Activated CD4-positive, alpha-beta T cell treated with anti-CD3 and anti-CD28 coated beads, Interleukin-2, amount 50 U/mL, for 16 hours (primary cell): ENCODE data around the gene LPO.
A peak's percentile ranks its signal among the peaks of the same experiment; 100 is the strongest.

ENCODE experiments used
- DNase-seq: peaks from one replicate; pipeline ENCODE4 v3.0.0-alpha.2; 2020

Gene LPO

DNA sequence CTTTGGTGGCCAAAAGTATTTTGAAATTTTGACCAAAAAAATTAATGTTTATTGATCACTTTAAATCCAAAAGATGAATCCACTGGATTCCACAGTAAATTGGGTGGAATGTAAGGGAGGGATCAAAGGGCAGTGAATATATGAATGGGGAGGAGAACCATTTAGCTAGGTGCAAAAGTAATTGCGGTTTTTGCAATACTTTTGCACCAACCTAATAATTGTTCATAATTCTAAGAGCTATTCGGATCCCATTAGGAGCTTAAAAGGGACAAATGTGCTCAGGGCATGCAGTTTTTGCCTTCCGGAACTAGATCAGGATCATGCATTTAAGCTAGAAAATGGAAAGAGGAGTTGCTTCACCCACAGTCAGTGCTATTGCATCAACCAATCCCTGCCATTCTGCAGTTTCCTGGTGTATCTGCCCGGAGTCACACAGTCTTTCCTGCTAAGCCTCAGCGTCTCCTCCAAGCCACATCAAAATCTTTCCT is at the start of gene LPO:
LPO (plus strand) TSS at position 438 of the 488 bp plus-strand sequence. CDS start 4,396 bp downstream, outside the sequence.
- DNase-seq = no peak

DNA sequence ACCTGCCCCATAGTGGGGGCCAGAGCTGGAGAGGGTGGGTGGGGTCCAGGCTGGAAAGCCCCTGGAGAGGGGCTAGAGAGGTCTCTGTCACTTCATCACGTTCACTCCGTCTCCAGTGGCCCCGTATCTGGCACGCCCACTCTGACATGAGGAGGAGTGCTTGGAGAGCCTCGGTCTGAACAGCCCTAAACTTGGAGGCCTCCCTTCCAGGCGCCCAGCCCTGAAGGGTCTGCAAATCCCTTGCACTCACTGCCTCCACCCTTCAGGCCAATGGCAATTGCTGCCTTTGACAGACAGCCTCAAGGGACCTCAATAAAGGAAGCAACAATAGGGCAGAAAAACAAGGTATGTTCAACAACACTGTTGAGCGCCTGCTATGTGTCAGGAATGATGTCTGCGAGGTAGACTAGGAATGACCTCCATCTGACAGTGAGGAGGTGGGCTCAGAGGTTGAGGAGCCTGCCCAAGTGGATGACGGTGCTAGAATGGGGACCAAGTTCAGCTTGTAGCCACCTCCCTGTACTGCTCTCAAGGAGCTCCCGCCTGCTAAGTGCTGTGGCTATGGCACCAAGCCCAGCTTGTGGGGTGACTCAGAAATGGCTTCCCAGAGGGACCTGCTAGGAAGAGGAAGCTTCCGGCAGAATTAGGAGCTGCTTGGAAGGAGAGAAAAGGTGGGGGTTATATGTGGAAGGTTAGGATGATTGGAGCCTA is 48.8 kb upstream of the LPO start:
- DNase-seq = peak; percentile 1

DNA sequence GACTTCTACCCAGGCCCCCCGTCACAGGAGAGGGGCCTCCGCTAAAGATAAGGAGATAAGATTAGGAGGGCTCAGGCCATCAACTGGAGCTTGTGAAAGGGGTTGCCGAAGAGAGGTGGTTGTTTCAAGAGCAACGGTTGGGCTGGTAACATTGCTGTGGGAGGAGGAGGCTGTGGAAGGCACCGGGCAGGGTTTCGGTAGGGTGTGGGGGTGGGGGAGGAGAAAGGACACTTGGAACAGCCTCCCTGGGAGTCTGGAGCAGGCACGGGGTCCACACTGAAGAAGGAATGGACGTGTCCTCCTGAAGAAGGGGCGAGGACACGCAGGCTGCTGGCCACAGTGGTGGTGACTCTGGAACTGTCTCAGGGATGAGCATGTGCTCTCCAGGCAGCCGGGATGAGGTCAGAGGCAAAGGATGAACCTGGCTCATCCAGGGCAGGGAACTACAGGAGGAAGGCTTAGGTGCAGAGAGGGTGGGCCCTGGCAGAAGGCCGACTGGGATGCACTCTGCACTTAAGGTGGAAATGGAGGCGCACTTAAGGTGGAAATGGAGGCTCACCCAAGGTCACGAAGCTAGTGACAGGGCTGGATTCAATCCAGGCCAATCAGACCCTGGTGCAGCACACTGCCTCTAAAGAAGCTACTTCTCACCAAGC is 47.0 kb upstream of the LPO start:
- DNase-seq = no peak

DNA sequence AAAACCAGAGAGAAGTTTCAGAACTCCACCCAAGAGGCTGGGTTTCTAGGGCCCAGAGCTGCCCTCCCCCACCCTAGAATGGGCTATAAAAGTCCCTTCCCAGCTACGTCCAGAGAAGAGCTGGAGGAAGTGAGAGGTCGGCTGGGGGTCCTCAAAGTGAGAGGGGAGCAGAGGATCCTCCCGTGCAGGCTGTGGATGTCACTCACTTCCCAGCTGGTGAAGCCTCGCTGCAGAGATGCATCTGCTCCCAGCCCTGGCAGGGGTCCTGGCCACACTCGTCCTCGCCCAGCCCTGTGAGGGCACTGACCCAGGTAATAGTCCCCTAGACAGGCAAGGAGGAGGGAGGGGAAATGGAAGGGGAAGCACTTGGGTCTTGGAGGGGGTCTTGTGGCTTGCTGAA is 45.8 kb upstream of the LPO start, which contains the start of gene EPX:
EPX (plus strand) TSS at position 115 of the 400 bp plus-strand sequence; CDS start at position 236, 121 bp downstream.
- no peak for DNase-seq

DNA sequence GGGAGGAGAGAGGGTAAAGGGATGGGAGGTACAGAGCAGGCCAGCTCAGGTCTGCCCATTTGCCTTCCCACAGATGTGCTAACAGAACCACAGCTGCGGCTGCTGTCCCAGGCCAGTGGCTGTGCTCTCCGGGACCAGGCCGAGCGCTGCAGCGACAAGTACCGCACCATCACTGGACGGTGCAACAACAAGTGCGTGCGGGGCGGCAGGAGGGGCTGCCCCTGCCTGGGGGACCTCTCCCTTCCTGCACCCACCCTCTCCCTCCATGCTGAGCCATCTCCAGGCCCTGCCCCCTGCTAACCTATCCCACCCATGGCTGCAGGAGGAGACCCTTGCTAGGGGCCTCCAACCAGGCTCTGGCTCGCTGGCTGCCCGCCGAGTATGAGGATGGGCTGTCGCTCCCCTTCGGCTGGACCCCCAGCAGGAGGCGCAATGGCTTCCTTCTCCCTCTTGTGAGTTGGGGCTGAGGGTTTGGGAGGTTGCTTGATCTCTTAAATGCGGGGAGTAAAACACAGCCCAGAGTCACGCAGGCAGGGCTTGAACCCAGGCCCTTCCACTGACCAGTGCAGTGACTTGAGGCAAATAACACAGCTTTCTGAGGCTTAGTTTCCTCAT is 44.6 kb upstream of the LPO start:
- DNase-seq = no peak

DNA sequence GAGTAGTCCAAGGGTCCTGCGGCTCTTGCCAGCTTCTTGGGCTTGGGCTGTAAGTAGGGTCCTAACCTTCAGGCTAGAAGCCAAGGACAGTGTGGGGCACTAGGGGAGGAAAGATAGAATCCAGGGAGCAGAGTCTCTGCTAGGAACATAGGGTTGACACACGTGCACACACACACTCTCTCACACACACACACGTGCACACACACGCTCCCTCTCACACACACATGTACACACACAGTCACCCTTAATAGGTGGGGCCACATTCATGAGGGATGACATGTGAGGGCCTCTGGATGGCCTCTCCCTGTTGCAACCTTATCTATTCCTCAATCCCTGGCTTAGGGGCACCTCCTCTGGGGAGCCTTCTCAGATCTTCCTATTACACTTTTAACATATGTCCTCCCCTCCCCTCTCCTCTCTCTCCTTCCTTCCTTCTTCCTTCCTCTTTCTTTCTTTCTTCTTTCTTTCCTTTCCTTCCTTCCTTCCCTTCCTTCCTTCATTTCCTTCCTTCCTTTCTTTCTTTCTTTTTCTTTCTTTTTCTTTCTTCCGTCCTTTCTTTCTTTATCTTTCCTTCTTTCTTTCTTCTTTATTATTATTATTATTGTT is 42.8 kb upstream of the LPO start:
- no peak for DNase-seq

DNA sequence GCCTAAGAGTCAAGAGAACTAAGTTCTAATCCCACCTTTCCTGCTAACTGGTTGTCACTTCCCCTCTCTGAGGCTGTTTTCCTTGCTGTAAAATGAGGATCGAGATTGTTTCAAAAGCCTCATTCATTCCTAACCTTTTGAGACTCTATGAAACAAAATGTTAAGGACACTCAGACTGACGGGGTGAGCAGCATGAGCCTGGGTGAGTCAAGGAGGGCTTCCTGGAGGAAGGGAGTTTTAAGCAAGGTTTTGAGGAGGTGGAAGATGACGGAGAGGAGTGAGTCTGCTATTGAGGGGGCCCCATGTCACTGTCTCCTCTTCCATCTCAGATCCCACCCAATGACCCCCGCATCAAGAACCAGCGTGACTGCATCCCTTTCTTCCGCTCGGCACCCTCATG is 41.8 kb upstream of the LPO start:
- DNase-seq = no peak

DNA sequence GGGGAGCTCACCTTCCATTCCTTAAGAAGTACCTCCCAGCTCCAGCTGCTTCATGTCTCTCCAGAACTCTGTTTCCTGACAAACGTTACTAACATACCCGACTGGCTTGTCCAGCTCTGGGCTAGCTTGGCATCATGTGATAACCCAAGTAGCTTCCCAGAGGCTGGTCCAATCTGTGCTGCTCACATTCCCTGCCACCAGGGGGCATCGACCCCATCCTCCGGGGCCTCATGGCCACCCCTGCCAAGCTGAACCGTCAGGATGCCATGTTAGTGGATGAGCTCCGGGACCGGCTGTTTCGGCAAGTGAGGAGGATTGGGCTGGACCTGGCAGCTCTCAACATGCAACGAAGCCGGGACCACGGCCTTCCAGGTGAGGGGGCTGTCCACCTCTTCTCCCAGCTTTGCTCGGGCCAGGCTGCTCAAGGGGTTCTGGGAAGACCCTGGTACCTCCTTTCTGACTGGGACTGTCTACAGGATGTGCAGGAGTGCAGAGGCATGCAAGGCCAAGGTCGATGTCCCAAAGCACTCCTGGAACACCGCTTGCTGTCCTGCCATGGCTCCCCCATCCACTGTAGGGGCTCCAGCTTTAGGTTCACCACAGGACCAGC is 38.3 kb upstream of the LPO start:
- peak; percentile 61 for DNase-seq

DNA sequence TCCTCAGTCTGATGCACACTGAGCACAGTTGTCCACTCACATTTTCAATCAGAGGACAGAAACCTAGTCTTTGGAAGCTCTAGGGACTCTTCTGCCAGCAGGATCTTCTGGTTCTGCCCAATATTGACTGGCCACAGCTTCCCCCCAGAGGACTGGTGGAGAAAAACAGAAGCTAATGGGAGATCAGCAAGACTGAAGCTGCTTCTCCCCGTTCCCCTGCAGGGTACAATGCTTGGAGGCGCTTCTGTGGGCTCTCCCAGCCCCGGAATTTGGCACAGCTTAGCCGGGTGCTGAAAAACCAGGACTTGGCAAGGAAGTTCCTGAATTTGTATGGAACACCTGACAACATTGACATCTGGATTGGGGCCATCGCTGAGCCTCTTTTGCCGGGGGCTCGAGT is 35.5 kb upstream of the LPO start:
- no peak for DNase-seq

DNA sequence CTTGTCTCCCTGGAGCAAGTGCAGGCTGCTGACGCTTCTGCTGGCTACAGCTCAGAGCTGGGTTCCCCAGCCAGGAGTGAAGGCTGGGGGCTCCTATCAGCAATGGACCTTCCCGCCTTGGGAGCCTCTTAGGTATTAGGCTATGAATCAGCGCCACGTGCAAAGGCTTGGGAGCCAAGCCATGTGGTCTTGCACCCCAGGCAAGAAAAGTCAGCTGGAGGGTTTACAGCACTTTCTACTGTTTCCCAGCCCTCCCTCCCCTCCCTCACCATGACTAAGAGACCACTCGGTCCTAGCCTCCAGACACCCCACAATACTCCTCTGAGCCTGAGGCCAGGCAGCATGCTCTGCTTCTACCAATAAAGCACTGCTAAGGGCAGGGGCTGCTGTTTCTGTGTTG is 33.6 kb upstream of the LPO start:
- DNase-seq = no peak

DNA sequence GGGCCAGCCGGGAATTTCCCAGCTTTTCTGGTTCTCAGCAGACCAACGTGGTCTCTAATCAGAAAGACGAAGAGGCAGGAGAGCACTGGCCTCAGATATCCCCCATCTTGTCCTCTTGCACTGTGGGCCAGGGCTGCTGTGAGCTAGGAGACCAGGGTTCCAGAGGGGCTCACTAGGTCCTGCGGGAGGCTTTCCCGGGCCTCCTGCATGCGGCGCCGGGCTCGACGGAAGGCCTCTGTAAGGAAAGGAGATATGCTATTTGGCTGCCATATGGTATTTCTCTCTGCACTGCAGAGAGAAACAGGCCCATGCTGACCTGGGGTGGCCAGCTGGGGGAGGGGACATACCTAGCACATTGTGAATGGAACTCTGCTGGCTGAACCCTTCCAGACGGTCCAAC is 32.4 kb upstream of the LPO start:
- no peak for DNase-seq

DNA sequence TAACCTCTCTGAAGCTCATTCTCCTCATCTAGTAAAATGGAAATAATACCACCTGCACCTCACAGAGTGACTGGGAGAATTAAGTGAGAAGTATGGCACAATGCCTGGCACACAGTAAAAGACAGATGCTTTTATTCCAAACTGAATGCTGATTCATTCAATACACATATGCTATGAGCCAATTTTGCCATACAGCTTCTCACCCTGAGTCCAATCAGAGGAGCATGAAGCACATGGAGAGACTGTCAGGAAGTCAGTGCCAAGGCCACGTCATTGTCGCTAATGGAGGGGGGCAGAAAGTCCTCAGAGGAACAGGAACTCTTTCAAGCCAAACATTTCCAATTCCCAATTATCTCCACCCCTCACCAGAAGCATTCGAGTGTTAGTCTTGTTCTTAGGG is 30.9 kb upstream of the LPO start:
- DNase-seq = no peak

DNA sequence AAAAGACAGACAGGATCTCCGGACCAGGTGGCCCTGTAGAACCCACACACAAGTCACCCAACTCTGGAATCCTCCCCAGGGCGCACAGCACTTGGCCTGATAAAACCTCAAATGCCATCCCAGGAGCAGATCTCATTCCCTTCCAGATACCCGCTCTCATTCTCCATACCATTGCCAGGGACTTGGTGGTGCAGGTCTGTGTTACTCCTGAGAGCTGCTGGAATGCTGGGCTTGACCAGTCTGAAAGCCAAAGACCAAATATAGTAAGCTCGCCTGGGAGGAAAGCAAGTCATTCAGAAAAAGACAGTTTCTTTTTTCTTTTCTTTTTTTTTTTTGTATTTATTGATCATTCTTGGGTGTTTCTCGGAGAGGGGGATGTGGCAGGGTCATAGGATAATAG is 30.0 kb upstream of the LPO start:
- no peak for DNase-seq

DNA sequence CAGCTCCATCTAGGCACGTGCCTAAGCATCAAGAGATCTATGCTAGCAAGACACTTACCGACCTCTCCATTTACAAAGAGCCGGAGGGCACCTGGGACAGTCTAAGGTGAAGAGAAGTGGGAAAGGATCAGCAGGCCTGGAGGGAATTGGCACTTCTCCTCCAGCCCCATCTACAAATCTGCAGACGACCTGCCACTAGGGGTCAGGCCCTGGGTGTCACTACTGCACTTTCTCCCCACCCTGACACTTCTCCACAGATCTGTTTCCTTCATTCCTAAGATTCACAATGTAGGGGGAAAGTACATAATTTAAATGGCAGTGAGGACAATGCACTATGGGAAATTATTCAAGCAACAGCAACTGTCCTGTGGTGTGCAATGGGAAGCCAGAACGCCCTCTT is 27.5 kb upstream of the LPO start:
- DNase-seq = no peak

DNA sequence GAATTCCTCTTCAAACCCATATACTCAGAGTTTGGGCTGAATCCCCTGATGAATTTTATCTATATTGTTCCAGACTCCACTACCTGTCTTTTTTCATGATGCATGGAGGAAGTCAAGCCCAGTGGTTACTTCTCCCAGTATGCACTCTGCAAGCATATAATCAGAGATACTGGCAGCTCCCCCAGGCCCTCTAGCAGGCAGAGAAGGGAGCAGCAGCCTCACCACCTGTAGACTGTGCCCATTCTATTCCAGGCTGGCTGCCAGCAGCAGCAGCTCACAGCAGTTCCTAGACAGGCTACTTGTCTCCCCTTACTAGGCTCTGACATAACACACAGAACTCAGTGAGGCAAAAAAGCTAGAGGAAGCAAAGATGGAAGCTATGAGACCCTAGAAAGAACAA is 22.7 kb upstream of the LPO start:
- DNase-seq = no peak

DNA sequence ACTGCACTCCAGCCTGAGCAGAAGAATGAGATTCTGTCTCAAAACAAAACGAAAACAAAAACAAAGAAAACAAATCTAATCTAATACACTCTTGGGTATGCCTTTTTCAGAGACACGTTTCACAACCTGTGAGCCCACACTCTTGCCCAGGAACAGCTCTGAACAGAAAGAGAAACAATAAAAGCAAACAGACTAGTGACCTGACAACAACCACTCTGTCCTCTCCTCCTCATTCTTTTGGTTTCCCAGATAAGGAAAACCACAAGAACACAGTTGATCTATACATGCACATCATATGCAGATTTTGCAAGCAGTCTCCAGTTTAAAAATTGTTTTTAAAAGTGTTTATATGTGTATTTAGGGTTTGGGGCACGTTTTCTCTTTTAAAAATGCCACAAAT is 20.6 kb upstream of the LPO start:
- no peak for DNase-seq

DNA sequence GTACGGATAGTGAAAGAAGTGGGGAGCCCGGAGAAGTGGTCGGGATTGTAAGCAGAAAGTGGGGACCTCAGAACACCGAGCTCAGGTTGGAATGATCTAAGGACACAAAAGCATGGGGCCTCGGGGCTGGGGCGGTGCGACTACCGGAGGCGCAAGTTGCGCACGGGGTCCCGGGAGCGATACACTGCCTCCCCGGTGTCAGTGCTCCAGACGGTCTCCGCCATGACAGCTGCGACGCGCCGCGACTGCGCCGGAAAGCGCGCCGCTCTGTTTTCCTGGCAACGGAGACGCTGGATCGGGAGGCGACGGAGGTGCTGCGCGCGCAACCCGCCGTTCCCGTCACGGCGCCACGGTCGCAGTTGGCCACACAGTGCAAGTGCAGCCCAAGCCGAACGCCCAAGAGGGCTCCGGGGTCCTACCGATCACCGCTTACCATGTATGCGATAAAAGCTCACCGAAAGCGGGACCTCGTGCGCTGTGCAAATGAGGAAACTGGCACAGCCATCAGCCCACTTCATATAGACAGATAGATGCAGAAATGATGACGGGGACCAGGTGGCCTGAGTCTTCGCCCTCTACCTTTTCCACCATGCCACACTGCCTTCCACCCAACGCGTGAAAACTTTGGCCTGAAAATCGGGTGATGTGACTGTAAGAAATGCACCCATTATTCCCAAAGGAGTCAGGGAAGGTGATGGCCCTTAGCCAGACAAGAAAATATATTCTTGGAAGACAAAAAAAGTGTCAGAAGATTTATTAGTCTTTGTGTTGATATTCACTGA is 19.2 kb upstream of the LPO start, which contains the start of gene MKS1:
MKS1 (minus strand) TSS at position 249 of the 782 bp plus-strand sequence; CDS start at position 224, 25 bp downstream.
- DNase-seq = peak; percentile 96

DNA sequence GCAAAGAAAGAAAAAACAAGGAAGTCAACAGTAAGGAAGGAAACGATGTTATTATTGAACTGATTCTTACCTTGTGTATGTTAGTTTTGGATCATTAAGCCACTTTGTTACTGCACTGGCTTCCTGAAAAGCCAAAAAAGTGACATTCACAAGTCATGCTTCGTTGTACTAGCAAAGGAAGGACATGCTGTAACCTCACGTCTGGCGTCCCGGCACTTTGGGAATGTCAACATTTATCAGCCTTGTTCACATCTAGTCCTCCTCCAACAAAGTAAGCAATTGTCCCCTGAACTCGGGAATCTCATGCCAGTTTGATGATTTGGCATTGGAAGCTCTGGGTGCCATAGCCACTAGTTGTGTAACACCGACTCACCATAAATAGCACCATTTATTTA is 18.6 kb upstream of the LPO start:
- no peak for DNase-seq

DNA sequence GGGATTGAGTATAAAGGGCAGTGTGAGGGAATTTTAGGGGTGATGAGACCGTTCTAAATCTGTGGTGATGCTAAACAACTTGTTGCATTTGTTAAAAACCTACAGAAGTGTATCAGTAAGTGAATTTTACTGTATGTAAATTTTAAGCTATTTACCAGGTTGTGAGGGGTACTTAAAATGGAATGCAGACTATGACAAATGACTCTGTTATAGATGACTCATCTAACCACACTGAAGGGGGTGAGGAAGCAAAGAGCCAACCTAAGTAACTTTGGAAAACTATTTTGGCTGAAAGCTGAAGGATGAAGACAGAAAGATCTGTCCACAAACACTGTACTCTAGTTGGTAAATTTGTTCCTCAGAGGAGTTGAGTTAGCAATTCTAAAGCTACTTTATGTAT is 14.1 kb upstream of the LPO start:
- no peak for DNase-seq

DNA sequence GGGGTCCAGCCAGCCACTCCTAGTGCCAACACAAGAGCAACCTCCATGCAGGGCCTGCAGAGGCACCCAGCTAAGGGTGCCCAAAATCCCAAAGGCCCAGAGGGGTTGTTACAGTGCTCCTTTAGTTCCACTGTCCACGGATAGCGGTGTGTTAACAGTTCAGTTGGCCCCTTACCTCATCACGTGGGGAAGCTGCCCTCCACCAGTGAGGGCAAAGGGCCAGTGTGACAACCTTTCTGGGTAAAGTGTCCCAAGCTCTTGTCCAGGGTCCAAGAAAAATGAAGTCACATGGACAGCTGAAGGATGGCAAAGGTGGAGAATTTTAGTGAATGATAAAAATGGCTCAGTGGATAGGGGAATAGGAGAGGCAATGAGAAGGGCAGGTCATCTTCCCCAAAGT is 10.7 kb upstream of the LPO start:
- no peak for DNase-seq

DNA sequence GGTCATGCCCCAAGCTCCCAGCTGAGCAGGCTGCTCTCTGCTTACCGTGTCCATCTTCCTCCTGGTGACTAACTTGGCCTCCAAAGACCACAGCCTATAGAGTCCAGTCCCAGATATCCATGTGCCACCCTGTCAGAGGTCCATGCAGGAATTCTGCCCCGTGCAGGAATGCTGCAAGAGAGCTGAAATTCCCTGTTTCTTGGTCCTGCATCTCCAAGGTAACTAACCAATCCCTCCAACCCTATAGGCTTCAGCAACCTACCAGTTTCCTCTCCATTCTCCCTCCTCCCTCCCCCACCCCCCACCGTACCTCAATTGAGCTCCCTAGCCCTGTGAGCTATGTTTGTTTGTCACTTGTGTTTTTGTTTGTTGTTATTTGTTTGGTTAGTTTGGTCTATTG is 9.7 kb upstream of the LPO start:
- no peak for DNase-seq

DNA sequence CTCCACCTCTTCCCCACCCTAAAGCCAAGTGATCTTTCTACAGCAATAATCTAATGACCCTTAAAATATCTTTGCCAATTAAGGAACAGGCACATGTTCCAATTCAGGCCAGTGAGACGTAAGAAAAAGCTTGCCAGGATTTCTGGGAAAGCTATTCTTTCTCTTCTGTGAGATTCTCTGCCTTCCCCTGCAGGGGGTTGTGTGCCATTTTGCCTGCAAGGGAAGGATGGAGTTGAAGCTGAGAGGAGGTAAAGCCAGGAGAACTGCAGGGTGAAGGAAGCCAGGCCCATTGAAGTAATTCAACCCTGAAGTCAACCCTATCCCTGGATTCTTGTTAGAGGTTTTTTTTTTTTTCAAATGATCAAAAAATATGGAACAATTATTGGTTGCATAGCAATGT is 9.0 kb upstream of the LPO start:
- DNase-seq = no peak
